Right ventricle myocardium inferior (tissue), 1 donor: ENCODE data around the gene NTSR2. TPM values are rescaled to one million over a fixed set of nuclear protein-coding genes. Genes with fewer than 3 reads are reported as not detected.

ENCODE experiments used
- ATAC-seq: fragments of 200-7000 bp; cut with Tn5 transposase; one replicate; pipeline ENCODE4 v1.9.1; 2020; ENCODE audit warnings: mild to moderate bottlenecking, moderate library complexity
- DNase-seq: peaks from one replicate; pipeline ENCODE4 v3.0.0; 2021; ENCODE audit errors: missing footprints
- intact Hi-C: fragments of 100-400 bp; cut with DNase I; formaldehyde crosslinking; loops from one replicate; pipeline ENCODE4 v1.11.0; 2022
- long read RNA-seq: library from polyadenylated mRNA; unstranded; transcript quantifications from one replicate; pipeline ENCODE4 v2.0.0, GENCODE V29; 2021
- total RNA-seq: library from RNA; stranded (reverse); fragmentation: NEBNext Ultra II Directional; extraction: Animal tissue kit (Norgen Biotek cat#: 25700); gene quantifications from one replicate; pipeline ENCODE4 v1.2.1, GENCODE V29; 2021
- donor health status: DM: no; HTN: yes; CAD: no; lungs with severe emphysema.

Gene NTSR2
- not detected for total RNA-seq
- long read RNA-seq = 0 reads

- ATAC-seq = peak; percentile 93
- intact Hi-C loops = no loop called here
- DNase-seq = peak; percentile 82
Measured at GRCh38 chr2:11669454-11670291, at the start of gene NTSR2. Gene NTSR2 (minus strand): TSS chr2:11670195. CDS start chr2:11670129, 66 bp downstream.

- intact Hi-C loops = no loop called here
- no peak for DNase-seq
- ATAC-seq = no peak
Measured at GRCh38 chr2:11719230-11719977, 49.4 kb upstream of the NTSR2 start.

- ATAC-seq (no peak), DNase-seq (no peak)
- intact Hi-C loops = no loop called here
Measured at GRCh38 chr2:11718606-11719005, 48.6 kb upstream of the NTSR2 start.

- no peak for DNase-seq
- ATAC-seq = no peak
- intact Hi-C loops = no loop called here
Measured at GRCh38 chr2:11717623-11718022, 47.6 kb upstream of the NTSR2 start.

- no peak for DNase-seq
- intact Hi-C loops = no loop called here
- ATAC-seq = peak; percentile 75
Measured at GRCh38 chr2:11716689-11717321, 46.8 kb upstream of the NTSR2 start.

- ATAC-seq = peak; percentile 12
- intact Hi-C loops = no loop called here
- no peak for DNase-seq
Measured at GRCh38 chr2:11715987-11716652, 46.1 kb upstream of the NTSR2 start.

GRCh38 chr2:11713815-11714214 is 43.8 kb upstream of the NTSR2 start:
- intact Hi-C loops = no loop called here
- no peak for ATAC-seq
- no peak for DNase-seq

GRCh38 chr2:11712866-11713265 is 42.9 kb upstream of the NTSR2 start:
- ATAC-seq (no peak), DNase-seq (no peak)
- intact Hi-C loops = no loop called here

- intact Hi-C loops = no loop called here
- DNase-seq (no peak), ATAC-seq (no peak)
Measured at GRCh38 chr2:11711751-11712150, 41.8 kb upstream of the NTSR2 start.

GRCh38 chr2:11711354-11711716 is 41.3 kb upstream of the NTSR2 start:
- DNase-seq = no peak
- ATAC-seq = no peak
- intact Hi-C loops = no loop called here

GRCh38 chr2:11710632-11711353 is 40.8 kb upstream of the NTSR2 start:
- intact Hi-C loops = no loop called here
- DNase-seq = no peak
- no peak for ATAC-seq

GRCh38 chr2:11710210-11710609 is 40.2 kb upstream of the NTSR2 start:
- DNase-seq (no peak), ATAC-seq (no peak)

GRCh38 chr2:11709293-11709692 is 39.3 kb upstream of the NTSR2 start:
- ATAC-seq = no peak
- intact Hi-C loops = no loop called here
- no peak for DNase-seq

More at GRCh38 chr2:11710210-11710609, 40.2 kb upstream of the NTSR2 start:
- intact Hi-C loops = no loop called here

GRCh38 chr2:11708106-11708505 is 38.1 kb upstream of the NTSR2 start:
- intact Hi-C loops = no loop called here
- no peak for DNase-seq
- ATAC-seq = no peak

- ATAC-seq (no peak), DNase-seq (no peak)
- intact Hi-C loops = no loop called here
Measured at GRCh38 chr2:11705711-11706110, 35.7 kb upstream of the NTSR2 start.

- intact Hi-C loops = no loop called here
- DNase-seq = no peak
- no peak for ATAC-seq
Measured at GRCh38 chr2:11705063-11705462, 35.1 kb upstream of the NTSR2 start.

GRCh38 chr2:11703700-11704099 is 33.7 kb upstream of the NTSR2 start:
- no peak for ATAC-seq
- DNase-seq = no peak
- intact Hi-C loops = no loop called here

- intact Hi-C loops = no loop called here
- ATAC-seq (no peak), DNase-seq (no peak)
Measured at GRCh38 chr2:11702946-11703345, 33.0 kb upstream of the NTSR2 start.
